HTR-8/SVneo (cell line): ENCODE measurements around the gene DSCAML1.

Source experiments
- DNase-seq: peaks from one replicate; pipeline ENCODE4 v3.0.0; 2011; ENCODE audit warnings: low spot score, mixed read lengths; ENCODE audit not compliant: insufficient read length
- FAIRE-seq: peaks from 2 replicates; lab custom pipeline; 2011; peaks lifted over from hg19 to GRCh38; lab: Jason Lieb, UNC

The DSCAML1 gene

GRCh38 chr11:117515892-117516787 lies 280.9 kb downstream of the DSCAML1 start:
- FAIRE-seq, result no peak

GRCh38 chr11:117514256-117514655 lies 282.8 kb downstream of the DSCAML1 start:
- DNase-seq (no peak), FAIRE-seq (no peak)

More at GRCh38 chr11:117515892-117516787, 280.9 kb downstream of the DSCAML1 start:
- no peak for DNase-seq

GRCh38 chr11:117513666-117514065 lies 283.4 kb downstream of the DSCAML1 start:
- no peak for FAIRE-seq
- DNase-seq, result no peak

GRCh38 chr11:117511931-117512539 lies 285.0 kb downstream of the DSCAML1 start:
- DNase-seq (no peak), FAIRE-seq (no peak)

GRCh38 chr11:117511483-117511930 lies 285.5 kb downstream of the DSCAML1 start:
- no peak for DNase-seq
- no peak for FAIRE-seq

- FAIRE-seq (no peak), DNase-seq (no peak)
Measured at GRCh38 chr11:117510646-117511045, 286.4 kb downstream of the DSCAML1 start.

- no peak for FAIRE-seq
- DNase-seq, result no peak
Measured at GRCh38 chr11:117509543-117509942, 287.5 kb downstream of the DSCAML1 start.

- FAIRE-seq (no peak), DNase-seq (no peak)
Measured at GRCh38 chr11:117506971-117507370, 290.0 kb downstream of the DSCAML1 start.

- DNase-seq (no peak), FAIRE-seq (no peak)
Measured at GRCh38 chr11:117505285-117505970, 291.6 kb downstream of the DSCAML1 start.

- FAIRE-seq (no peak), DNase-seq (no peak)
Measured at GRCh38 chr11:117502779-117503100, 294.3 kb downstream of the DSCAML1 start.

- DNase-seq (no peak), FAIRE-seq (no peak)
Measured at GRCh38 chr11:117502015-117502778, 294.8 kb downstream of the DSCAML1 start.

GRCh38 chr11:117501237-117501898 lies 295.6 kb downstream of the DSCAML1 start:
- no peak for DNase-seq
- no peak for FAIRE-seq

GRCh38 chr11:117498791-117499190 lies 298.2 kb downstream of the DSCAML1 start:
- FAIRE-seq (no peak), DNase-seq (no peak)

GRCh38 chr11:117497206-117497951 lies 299.6 kb downstream of the DSCAML1 start:
- no peak for FAIRE-seq
- no peak for DNase-seq

- FAIRE-seq (no peak), DNase-seq (no peak)
Measured at GRCh38 chr11:117495357-117495756, 301.7 kb downstream of the DSCAML1 start.

- DNase-seq (no peak), FAIRE-seq (no peak)
Measured at GRCh38 chr11:117492578-117493251, 304.3 kb downstream of the DSCAML1 start.

GRCh38 chr11:117490911-117491310 lies 306.1 kb downstream of the DSCAML1 start:
- no peak for FAIRE-seq

GRCh38 chr11:117489999-117490679 lies 306.9 kb downstream of the DSCAML1 start:
- FAIRE-seq, result no peak
- no peak for DNase-seq

More at GRCh38 chr11:117490911-117491310, 306.1 kb downstream of the DSCAML1 start:
- no peak for DNase-seq
